Epidermal melanocyte (primary cell): ENCODE results near the gene MTRR.
"Not testable (repeated sequence)": the region's sequence is repeated elsewhere in the genome, so short reads cannot be mapped to it uniquely, and the experiment has no call there.

Source experiments
- DNase-seq: peaks from one replicate; pipeline ENCODE4 v3.0.0; 2011; ENCODE audit warnings: low spot score; ENCODE audit not compliant: insufficient read length

MTRR gene

GRCh38 chr5:7894860-7895259 lies 25.9 kb downstream of the MTRR start:
- no peak for DNase-seq

GRCh38 chr5:7897014-7897600 lies 28.2 kb downstream of the MTRR start:
- no peak for DNase-seq

- no peak for DNase-seq
Measured at GRCh38 chr5:7902201-7902600, 33.3 kb downstream of the MTRR start.

GRCh38 chr5:7902666-7903625 lies 34.0 kb downstream of the MTRR start:
- DNase-seq: no peak

- no peak for DNase-seq
Measured at GRCh38 chr5:7904170-7904569, 35.2 kb downstream of the MTRR start.

DNA sequence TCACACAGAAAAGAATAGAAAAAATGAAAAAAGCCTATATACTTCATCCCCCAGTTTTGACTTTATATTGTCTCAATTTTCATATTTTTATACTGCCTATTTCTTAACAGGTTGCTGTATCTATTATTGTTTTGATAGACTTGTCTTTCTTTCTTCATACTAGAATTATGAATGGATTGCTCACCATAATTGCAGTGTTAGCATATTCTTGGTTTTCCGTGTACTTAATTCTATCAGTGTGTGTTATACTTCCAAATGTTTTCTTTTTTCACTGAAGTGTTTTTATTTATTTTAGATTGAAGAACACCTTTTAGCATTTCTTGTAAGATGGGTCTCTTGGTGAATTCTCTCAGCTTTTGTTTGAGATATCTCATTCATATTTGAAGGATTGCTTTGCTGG lies 38.7 kb downstream of the MTRR start:
- no peak for DNase-seq

DNA sequence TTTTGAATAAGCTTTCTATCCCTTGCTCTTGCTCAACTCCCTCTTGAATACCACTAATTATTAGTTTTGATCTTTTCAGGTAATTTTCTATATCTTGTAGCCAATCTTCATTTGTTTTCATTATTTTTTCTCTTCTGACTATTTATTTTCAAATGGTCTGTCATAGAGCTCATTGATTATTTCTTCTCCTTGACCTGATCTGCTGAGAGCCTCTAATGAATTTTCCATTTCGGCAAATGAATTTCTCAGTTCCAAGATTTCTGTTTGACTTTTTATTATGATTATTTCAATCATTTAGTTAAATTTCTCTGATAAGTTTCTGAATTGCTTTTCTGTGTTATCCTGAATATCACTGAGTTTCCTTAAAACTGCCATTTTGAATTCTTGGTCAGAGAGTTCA lies 39.4 kb downstream of the MTRR start:
- no peak for DNase-seq

DNA sequence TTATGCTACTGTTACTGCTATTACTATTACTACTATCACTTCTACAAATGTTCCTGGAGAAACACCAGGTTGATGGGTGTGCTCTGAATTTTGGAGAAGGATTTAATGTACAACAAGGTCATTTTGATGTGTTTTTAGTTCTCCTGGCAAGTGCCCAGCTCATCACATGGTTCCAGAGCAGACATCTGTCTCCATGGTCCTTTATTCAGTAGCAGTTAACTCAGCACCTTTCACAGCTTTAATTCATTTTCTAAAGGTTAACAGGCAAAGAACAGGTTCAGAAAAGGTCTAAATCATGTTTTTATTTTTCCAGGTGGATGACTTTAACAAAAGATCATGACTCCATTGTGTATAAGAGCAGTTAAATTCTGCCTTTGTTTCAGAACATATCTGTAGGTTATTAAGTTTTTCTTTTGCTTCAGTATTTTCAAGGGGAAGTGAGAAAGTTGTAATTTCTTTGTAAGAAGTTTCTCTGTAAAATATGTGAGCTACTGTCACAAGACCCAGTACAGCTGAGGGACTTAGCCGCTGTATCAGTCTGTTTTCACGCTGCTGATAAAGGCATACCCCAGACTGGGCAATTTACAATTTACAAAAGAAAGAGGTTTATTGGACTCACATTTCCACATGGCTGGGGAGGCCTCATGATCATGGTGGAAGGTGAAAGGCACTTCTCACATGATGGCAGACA lies 41.9 kb downstream of the MTRR start:
- DNase-seq: no peak

- DNase-seq: not testable (repeated sequence)
Measured at GRCh38 chr5:7911429-7911771, 42.5 kb downstream of the MTRR start.

DNA sequence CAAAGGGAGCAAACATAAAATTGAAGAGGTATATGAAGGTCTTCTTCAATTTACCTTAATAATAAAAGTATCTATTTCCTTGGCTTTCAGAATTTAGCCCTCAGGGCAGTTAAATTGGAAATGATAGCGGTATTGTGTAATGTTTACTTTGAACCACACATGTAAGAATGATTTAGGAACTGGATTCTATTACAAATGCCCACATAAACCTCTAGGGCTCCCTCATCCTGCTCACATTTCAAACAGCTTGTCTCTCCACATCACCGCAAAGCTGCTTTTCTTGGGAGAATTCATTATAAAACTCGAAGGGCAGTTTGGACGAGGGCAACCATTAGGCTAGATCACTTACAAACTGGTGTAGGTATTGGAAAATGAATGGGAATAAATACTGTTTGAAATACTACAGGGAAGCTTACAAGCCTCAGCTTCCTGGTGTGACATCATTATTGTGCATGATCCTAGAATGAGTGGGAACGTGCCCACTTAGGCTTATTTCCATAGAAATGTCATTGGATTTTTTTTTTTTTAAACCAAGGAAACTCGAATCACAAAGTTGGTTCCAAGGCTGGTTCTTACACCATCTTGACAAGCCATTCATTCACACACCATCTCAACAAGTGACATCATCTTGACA lies 47.3 kb downstream of the MTRR start:
- no peak for DNase-seq

DNA sequence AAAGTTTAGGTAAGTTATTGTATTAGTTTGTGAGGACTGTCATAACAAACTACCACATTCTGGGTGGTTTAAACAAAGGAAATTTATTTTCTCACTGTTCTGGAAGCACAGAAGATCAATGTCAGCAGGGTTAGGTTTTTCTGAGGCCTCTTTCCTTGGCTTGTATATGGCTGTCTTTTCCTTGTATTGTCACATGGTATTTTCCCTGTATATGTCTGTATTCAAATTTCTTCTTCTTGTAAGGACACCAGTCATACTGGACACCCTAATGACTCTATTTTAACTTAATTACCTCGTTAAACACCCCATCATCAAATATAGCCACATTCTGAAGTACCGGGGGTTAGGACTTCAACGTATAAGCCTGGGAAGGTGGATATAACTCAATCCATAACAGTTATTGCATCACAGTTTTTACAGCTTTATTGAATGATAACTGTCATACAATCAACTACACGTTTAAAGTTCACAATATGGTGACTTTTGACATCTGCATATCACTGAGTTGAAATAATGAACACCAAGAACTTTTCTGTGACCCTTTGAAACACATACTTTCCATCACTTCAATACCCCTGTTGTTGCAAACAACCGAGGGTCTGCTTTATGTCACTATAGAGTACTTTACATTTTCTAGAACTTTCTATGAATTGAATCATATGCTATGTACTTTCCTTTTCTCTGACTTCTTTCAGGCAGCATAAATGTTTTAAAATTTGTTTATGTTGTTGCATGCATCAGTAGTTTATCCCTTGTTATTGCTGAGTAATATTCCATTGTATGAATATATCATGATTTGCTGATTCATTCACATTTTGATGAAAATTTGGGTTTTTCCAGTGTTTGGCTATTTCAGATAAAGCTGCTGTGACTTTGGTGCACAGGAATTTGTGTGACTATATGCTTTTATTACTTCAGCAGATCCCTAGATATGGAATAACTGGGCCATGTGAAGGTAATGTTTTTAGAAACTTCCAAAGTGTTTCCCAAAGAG lies 48.5 kb downstream of the MTRR start:
- no peak for DNase-seq

DNA sequence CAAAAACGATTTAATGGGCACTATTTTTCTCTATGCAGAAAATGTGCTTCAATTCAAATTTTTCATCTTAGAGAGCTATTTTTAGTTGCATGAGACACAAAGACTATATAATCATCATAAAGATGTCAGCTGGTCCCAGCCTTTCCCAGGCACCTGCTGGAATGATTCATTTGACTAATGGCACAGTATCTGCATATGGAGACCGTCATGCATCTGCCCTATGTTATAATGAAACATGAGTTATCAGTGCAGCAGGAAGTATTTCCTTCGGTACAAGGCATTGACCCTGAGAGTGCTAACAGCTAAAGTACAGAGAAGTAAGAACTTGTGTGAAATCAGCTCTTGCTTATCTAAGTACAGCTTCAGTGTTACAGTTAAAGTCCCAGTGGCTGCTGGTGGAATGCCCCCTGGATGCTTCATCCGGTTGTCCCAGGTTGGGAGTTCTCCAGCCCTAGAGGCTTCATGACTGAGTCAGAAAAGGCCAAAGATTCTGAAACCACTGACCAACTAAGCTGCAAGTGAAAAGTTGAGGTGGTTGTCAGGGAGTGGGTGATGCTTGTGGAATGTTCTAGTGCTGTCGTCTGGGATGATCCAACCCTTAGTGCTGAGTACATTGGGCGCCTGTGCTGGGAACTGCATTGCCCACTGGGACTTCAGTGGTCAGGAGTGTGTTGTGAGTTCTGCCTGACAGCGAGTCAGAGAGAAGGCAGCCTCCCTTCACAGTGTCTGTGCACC lies 57.2 kb downstream of the MTRR start:
- DNase-seq: no peak

- DNase-seq: no peak
Measured at GRCh38 chr5:7926720-7927119, 57.8 kb downstream of the MTRR start.

DNA sequence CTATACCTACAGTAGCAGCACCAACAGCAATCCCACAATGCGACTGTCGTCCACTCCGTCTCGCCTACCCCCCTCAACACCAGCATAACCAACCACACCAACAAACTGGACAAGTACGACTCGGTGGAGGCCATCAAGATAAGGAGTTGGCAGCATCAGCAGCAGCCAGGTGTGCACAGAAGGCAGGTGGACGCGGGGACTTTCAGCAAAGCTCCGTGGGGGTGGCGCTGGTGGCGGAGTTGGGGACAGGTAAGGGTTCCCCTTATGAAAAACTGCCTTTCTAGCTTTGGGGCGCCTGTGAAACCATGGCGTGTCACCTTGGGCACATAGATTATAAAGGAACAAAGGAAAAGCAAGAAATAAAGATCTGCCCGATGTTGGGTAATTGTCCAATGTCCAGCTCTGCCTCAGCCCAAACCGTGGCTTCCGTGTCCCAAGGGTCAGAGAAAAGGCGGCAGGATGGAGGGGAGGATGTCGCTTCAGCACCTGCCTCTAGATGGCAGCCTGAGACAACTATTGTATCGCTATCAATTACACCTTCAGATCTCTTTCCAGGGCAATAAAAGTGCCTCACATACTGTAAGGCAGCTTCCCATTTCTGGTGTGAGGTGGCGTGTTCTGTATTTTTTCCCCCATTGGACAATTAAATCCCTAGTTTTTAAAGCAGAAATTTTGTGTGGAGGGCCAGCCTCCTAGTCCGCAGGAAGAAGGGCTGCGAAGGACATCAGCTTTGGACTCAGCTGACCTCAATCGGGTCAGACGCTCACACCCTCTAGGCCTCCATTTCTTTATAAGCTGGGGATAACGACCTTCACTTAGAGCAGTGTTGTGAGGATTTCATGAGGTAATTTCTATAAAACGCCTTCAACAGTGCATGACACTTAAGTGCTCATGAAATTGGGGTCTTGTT lies 58.8 kb downstream of the MTRR start:
- DNase-seq: peak; percentile 36

GRCh38 chr5:7930011-7930410 lies 61.1 kb downstream of the MTRR start:
- DNase-seq: no peak

DNA sequence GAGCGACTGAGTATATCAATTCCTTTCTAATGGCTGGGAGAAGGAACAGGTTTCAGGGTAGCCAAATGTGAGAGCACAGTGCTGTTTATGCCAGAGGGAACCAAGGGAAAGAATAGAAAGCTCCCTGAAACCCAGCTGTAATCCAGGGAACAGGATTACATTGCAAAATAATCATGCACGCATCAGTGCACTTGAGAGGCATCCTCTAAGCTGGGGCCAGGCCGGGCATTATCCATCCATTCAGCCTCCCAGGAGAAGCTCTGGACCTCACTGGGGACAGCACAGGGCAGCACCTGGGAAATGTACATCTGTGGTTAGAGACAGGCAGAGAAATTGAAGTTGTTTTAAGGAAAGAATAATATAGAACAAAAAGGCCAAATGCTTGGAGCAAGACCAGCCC lies 72.7 kb downstream of the MTRR start:
- no peak for DNase-seq

DNA sequence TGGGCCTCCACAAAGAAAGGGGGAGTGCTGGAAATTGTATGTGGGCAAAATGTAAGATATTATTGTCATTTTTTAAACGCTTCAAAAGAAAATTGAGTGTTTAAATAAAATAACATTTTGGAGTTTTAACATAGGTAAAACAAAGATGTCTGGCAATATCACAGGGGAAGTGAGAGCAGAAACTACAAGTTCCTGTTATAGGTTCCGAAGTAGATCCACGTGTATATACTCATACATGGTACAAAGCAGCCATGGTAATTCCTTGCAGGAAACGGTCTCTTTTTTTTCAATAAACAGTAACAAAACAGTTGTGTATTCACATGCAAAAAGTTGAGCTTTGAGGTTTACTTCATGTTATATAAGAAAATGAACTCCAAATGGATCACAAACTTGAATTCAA lies 78.4 kb downstream of the MTRR start:
- DNase-seq: no peak
